Keratinocyte (primary cell): ENCODE results near the gene SAE1. TPM values are rescaled to one million over a fixed set of nuclear protein-coding genes. Genes with fewer than 3 reads are reported as not detected.

Experiments used
- DNase-seq: peaks from one replicate; pipeline ENCODE4 v3.0.0-alpha.2; 2011; ENCODE audit warnings: low read depth, missing footprints, low spot score
- FAIRE-seq: peaks from 2 replicates; lab custom pipeline; 2011; peaks lifted over from hg19 to GRCh38; lab: Jason Lieb, UNC
- H2AFZ ChIP-seq: 2 replicates; pipeline ENCODE4 v1.6.0; 2012; ENCODE audit warnings: low read length, control low read depth, inconsistent platforms; ENCODE audit not compliant: control insufficient read depth
- H3K27ac ChIP-seq: 2 replicates; pipeline ENCODE4 v1.5.1; 2011; ENCODE audit warnings: low read length; ENCODE audit not compliant: control insufficient read depth, insufficient read depth
- H3K27me3 ChIP-seq: 3 replicates; pipeline ENCODE4 v1.6.0; 2011; ENCODE audit warnings: low read length; ENCODE audit not compliant: control insufficient read depth, insufficient read depth; ENCODE audit errors: extremely low read depth
- H3K36me3 ChIP-seq, 2 experiments: 2 replicates in 1 of 2; 3 replicates in 1 of 2; pipeline ENCODE4 v1.5.1; 2011; ENCODE audit warnings: low read length in 2 of 2, mild to moderate bottlenecking in 1 of 2; ENCODE audit not compliant: control insufficient read depth in 2 of 2, insufficient read depth in 2 of 2; ENCODE audit errors: extremely low read depth in 1 of 2
- H3K4me1 ChIP-seq: 3 replicates; pipeline ENCODE4 v1.5.1; 2011; ENCODE audit warnings: low read length; ENCODE audit not compliant: control insufficient read depth, insufficient read depth; ENCODE audit errors: extremely low read depth
- H3K4me2 ChIP-seq: 3 replicates; pipeline ENCODE4 v1.6.0; 2011; ENCODE audit warnings: low read depth, low read length; ENCODE audit not compliant: control insufficient read depth, insufficient read depth; ENCODE audit errors: extremely low read depth
- H3K4me3 ChIP-seq, 3 experiments: fragments of 200-600 bp in 1 of 3; sonication (generic) in 1 of 3; 2 replicates in 2 of 3; 3 replicates in 1 of 3; pipeline ENCODE4 v1.5.1; 2011 to 2016; ENCODE audit warnings: low read length in 3 of 3, mild to moderate bottlenecking in 3 of 3, control low read depth in 2 of 3, inconsistent platforms in 1 of 3, low read depth in 1 of 3, mixed read lengths in 1 of 3, mixed run types in 1 of 3, moderate library complexity in 1 of 3; ENCODE audit not compliant: control insufficient read depth in 2 of 3, insufficient read depth in 2 of 3; ENCODE audit errors: extremely low read depth in 1 of 3
- H3K79me2 ChIP-seq: 2 replicates; pipeline ENCODE4 v1.6.0; 2012; ENCODE audit warnings: low read length; ENCODE audit not compliant: control insufficient read depth, insufficient read depth
- H3K9ac ChIP-seq: 3 replicates; pipeline ENCODE4 v1.6.0; 2011; ENCODE audit warnings: low read length; ENCODE audit not compliant: control insufficient read depth, insufficient read depth; ENCODE audit errors: extremely low read depth
- H3K9me1 ChIP-seq: 3 replicates; pipeline ENCODE4 v1.6.0; 2011; ENCODE audit warnings: low read length; ENCODE audit not compliant: control insufficient read depth, insufficient read depth; ENCODE audit errors: extremely low read depth
- H3K9me3 ChIP-seq: 2 replicates; pipeline ENCODE4 v1.5.1; 2012; ENCODE audit warnings: low read depth, low read length; ENCODE audit not compliant: control insufficient read depth
- H4K20me1 ChIP-seq: 3 replicates; pipeline ENCODE4 v1.6.0; 2011; ENCODE audit warnings: low read length; ENCODE audit not compliant: control insufficient read depth, insufficient read depth; ENCODE audit errors: extremely low read depth
- EZH2 ChIP-seq: IDR thresholded peaks from one replicate; pipeline ENCODE4 v1.6.1; 2012; ENCODE audit warnings: inconsistent platforms, mild to moderate bottlenecking, low read length, moderate library complexity
- dilution Hi-C: fragments of 300-500 bp; cut with MboI; formaldehyde crosslinking; loops from one replicate; pipeline ENCODE4 v1.7.0; 2020; ENCODE audit warnings: low sequenced_read_pairs; ENCODE audit not compliant: extremely low pct_ligation_motif_present
- polyA plus RNA-seq, 5 experiments: library from polyadenylated mRNA; depleted of rRNA in 3 of 5; stranded (reverse) in 3 of 5; stranded (forward) in 1 of 5; unstranded in 1 of 5; fragments of >200 nt; gene quantifications; 1 replicate in 1 of 5; 2 replicates in 3 of 5; 3 replicates in 1 of 5; pipeline versions ENCODE4 v1.2.1 to v1.2.3, GENCODE V29; 2011 to 2012; ENCODE audit warnings: missing spikeins in 2 of 5, low read depth in 1 of 5, low replicate concordance in 1 of 5
- TF ChIP-seq, protein P1 (sequence below), 3 experiments: IDR thresholded peaks in 1 of 3; conservative IDR thresholded peaks in 1 of 3; optimal IDR thresholded peaks in 1 of 3; 2 replicates in 2 of 3; 3 replicates in 1 of 3; pipeline versions ENCODE3 to v1.5.1; 2011; ENCODE audit warnings: low read length in 3 of 3, mild to moderate bottlenecking in 3 of 3, moderate library complexity in 2 of 3, control low read depth in 1 of 3, inconsistent platforms in 1 of 3; ENCODE audit not compliant: insufficient read depth in 2 of 3; ENCODE audit errors: extremely low read depth in 1 of 3

Gene SAE1
- polyA plus RNA-seq, 1 donor (not counting 4 experiments of a cell fraction or from before 2014, with no cell fraction given): 102 TPM

DNA sequence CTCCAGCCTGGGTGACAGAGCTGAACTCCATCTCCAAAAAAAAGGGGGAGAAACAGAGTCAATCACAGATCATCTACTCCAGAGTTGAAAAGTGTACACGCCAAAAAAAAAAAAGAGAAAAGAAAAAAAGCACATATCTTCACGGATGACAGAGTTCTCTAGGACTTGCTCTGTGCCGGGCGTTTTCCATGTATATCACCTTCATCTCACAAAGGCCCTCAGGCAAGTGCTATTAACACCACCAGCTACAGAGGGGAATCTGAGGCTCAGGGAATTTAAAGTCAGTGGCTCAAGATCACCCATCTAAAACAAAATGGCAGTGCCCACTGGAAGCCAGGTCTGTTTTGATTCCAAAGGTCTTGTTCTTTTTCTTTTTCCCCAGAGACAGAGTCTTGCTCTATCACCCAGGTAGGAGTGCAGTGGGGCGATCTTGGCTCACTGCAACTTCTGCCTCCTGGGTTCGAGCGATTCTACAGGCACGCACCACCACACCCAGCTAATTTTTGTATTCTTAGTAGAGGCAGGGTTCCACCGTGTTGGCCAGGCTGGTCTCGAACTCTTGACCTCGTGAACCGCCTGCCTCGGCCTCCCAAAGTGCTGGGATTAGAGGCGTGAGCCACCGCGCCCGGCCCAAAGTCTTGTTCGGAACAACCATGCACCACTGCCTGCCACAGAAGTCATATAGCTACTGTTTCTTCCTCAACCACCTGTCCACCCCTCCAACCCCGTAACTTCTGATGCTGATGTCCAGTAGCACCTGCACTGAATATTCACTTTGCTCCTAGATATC, 42.2 kb downstream of the SAE1 start:
- peaks cover 3% of the 10 kb centered on the region for H3K4me1 ChIP-seq
- no peak overlapping the region for H3K27ac ChIP-seq
- no peak overlapping the region for H3K9ac ChIP-seq
- H4K20me1 ChIP-seq: no peaks in the 10 kb centered on the region
- DNase-seq: no peak
- TF ChIP-seq EZH2: no peak
- TF ChIP-seq, protein P1, sequence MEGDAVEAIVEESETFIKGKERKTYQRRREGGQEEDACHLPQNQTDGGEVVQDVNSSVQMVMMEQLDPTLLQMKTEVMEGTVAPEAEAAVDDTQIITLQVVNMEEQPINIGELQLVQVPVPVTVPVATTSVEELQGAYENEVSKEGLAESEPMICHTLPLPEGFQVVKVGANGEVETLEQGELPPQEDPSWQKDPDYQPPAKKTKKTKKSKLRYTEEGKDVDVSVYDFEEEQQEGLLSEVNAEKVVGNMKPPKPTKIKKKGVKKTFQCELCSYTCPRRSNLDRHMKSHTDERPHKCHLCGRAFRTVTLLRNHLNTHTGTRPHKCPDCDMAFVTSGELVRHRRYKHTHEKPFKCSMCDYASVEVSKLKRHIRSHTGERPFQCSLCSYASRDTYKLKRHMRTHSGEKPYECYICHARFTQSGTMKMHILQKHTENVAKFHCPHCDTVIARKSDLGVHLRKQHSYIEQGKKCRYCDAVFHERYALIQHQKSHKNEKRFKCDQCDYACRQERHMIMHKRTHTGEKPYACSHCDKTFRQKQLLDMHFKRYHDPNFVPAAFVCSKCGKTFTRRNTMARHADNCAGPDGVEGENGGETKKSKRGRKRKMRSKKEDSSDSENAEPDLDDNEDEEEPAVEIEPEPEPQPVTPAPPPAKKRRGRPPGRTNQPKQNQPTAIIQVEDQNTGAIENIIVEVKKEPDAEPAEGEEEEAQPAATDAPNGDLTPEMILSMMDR (optimal IDR thresholded peaks at IDR 0.05 in 1 of 3, IDR thresholded peaks at IDR 0.05 in 1 of 3, conservative IDR thresholded peaks at IDR 0.05 in 1 of 3; ENCODE audit: extremely low read depth in 1 of 3, insufficient read depth in 2 of 3, low read length in 3 of 3): no peak
- peaks cover 6% of the 10 kb centered on the region for H3K79me2 ChIP-seq
- no peak overlapping the region for H3K4me2 ChIP-seq
- H3K36me3 ChIP-seq: peaks cover 12 to 25% of the 10 kb centered on the region in 2 experiments
- H3K4me3 ChIP-seq: no peak overlapping the region
- no peak overlapping the region for H2AFZ ChIP-seq
- H3K9me3 ChIP-seq: no peaks in the 10 kb centered on the region
- dilution Hi-C loops: no loop called here
- H3K27me3 ChIP-seq: no peaks in the 10 kb centered on the region
- no peaks in the 10 kb centered on the region for H3K9me1 ChIP-seq
- FAIRE-seq: no peak

DNA sequence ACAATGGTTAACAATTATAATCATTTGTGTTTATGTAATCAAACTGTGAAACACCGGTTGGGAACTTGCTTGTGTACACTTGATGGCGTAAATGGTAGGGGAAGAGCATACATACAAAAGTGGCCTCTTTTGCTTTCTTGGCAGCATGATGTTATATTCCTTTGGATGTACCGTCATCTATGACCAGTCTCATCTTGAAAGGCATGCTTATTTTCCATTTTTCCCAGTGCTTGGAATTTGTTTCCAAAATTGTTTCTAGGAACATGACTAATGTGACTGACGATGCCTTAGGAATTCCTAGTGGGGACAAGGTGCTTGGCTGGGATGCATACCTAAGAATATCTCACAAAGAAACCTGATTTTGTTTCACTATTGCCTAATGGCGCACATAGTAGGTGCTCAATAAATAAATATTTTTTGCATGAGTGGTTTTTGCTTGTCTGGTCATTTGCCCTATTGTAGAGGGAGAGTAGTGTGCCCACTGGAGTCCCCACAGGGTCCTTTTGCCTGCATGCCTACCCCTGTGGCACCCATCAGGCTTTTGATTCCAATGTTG, 45.5 kb downstream of the SAE1 start:
- FAIRE-seq (no peak), DNase-seq (no peak)
- H3K4me2 ChIP-seq: no peak overlapping the region
- no peaks in the 10 kb centered on the region for H3K9me1 ChIP-seq
- H2AFZ ChIP-seq: no peak overlapping the region
- H3K9me3 ChIP-seq: no peaks in the 10 kb centered on the region
- H3K27ac ChIP-seq: no peak overlapping the region
- dilution Hi-C loops: no loop called here
- H3K9ac ChIP-seq: no peak overlapping the region
- H3K27me3 ChIP-seq: no peaks in the 10 kb centered on the region
- no peaks in the 10 kb centered on the region for H4K20me1 ChIP-seq
- H3K79me2 ChIP-seq: peaks cover 6% of the 10 kb centered on the region
- TF ChIP-seq, protein P1 (optimal IDR thresholded peaks at IDR 0.05 in 1 of 3, IDR thresholded peaks at IDR 0.05 in 1 of 3, conservative IDR thresholded peaks at IDR 0.05 in 1 of 3; ENCODE audit: extremely low read depth in 1 of 3, insufficient read depth in 2 of 3, low read length in 3 of 3): no peak
- TF ChIP-seq EZH2: no peak
- H3K4me3 ChIP-seq: no peak overlapping the region
- H3K4me1 ChIP-seq: peaks cover 3% of the 10 kb centered on the region
- peaks cover 6 to 18% of the 10 kb centered on the region in 2 experiments for H3K36me3 ChIP-seq
